Stimulated activated CD4-positive, alpha-beta T cell treated with anti-CD3 and anti-CD28 coated beads, Interleukin-15, amount 100 ng/mL, for 24 hours (primary cell): ENCODE results near the gene NTM.
"Not testable (repeated sequence)": the region's sequence is repeated elsewhere in the genome, so short reads cannot be mapped to it uniquely, and the experiment has no call there.

Experiments
- DNase-seq: peaks from one replicate; pipeline ENCODE4 v3.0.0-alpha.2; 2020

The NTM gene

DNA sequence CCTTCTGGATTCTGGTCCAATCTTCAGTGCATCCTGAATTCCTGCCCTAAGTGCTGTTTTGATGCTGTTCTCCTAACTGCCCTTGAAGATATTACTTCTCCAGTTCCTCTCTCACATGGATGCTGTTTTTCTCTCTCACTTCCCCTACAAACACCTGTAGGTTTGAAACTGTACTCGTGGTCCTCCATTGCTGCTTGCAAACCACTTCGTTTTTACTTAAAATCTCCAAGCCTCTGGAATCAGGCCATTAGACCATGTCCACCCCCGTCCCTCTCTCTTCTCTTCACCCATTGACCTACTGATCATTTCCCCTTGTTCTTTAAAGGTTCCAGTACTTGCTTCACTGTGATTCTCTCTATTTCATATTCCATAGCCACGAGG lies 988.1 kb downstream of the NTM start:
- DNase-seq, result no peak

GRCh38 chr11:132361011-132361550 lies 990.7 kb downstream of the NTM start:
- DNase-seq, result no peak

GRCh38 chr11:132365650-132366049 lies 995.2 kb downstream of the NTM start:
- DNase-seq, result no peak

- DNase-seq, result no peak
Measured at GRCh38 chr11:132367293-132367692, 996.9 kb downstream of the NTM start.

DNA sequence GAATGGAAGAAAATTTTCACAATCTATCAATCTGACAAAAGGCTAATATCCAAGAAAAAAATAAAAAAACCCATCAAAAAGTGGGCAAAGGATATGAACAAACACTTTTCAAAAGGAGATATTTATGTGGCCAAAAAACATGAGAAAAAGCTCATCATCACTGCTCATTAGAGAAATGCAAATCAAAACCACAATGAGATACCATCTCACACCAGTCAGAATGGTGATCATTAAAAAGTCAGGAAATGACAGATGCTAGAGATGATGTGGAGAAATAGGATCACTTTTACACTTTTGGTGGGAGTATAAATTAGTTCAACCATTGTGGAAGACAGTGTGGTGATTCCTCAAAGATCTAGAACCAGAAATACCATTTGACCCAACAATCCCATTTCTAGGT lies 999.7 kb downstream of the NTM start:
- DNase-seq, result not testable (repeated sequence)

DNA sequence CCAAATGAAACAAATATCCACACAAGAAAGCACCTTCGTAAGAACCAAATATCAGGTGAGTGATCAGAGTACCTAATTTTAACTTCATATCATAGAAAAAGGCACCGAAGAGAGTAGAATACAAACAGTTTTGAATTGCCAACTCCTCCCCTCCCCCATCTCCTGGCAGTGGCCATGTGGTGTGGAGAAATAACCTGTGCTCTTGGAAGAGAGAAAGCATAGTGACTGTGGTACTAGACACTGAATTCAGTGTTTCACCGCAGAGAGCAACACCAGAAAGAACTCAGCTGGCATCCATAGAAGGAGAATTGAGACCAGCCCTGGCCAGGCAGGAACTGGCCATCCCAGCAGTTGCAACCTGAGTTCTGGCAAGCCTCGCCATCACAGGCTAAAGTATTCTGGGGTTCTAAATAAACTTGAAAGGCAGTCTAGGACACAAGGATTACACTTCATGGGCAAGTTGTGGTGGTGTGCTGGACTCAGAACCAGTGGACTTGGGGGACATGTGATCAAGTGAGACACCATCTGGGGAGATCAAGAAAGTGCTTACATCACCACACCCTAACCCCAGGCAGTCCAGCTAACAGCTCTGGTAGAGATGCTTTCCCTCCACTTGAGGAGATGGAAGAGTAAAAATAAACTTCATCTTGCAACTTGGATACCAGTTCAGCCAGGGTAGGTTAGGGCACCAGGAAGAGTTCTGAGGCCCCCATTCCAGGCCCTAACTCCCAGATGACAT lies 1003.2 kb downstream of the NTM start:
- DNase-seq, result no peak

GRCh38 chr11:132379540-132379939 lies 1009.1 kb downstream of the NTM start:
- no peak for DNase-seq
